GM18867 (cell line): Measurements from ENCODE around the gene CENPP.

Source experiments
- ATAC-seq: cut with Tn5 transposase; IDR thresholded peaks from one replicate; pipeline ENCODE4 v1.9.1; 2021; ENCODE audit warnings: mild to moderate bottlenecking, moderate library complexity; ENCODE audit not compliant: unreplicated experiment

Gene CENPP

DNA sequence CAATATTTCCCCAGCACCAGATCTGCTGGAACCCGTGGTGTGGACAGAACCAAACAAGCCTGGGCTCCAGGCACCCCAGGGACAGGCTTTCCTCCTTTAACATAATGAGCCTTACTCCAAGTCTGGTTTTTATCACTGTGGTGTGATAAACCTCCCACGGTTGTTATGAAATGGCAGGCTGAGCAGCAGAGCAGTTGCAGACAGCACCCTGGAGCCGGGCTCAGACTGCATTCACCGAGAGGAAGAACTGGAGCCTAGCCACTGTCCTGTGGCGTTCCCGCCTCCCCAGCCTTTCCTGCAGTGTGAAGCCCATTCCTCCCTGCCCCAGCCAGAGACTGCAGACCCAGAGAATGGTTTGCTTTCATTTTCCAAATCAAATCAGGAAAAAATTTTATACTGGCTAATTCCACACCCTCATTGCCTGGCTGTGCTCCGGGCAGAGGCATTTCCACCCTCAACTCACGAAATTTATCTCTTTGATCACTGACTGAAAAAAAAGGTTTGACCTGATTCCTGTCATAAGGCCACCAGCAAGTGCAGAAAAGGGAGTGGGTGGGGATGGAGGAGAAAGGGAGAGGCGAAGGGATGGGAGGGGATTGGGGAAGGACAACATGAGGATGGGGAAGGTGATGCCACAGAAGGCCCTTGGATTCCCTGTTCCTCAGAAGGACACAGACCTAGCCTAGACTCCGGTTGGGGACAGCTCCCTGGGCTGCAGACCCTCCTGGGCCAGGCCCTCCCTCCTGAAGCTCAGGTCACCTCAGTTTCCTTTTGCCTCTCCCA lies 325.3 kb downstream of the CENPP start:
- ATAC-seq = no peak

- ATAC-seq = no peak
Measured at GRCh38 chr9:92652461-92652860, 326.7 kb downstream of the CENPP start.

DNA sequence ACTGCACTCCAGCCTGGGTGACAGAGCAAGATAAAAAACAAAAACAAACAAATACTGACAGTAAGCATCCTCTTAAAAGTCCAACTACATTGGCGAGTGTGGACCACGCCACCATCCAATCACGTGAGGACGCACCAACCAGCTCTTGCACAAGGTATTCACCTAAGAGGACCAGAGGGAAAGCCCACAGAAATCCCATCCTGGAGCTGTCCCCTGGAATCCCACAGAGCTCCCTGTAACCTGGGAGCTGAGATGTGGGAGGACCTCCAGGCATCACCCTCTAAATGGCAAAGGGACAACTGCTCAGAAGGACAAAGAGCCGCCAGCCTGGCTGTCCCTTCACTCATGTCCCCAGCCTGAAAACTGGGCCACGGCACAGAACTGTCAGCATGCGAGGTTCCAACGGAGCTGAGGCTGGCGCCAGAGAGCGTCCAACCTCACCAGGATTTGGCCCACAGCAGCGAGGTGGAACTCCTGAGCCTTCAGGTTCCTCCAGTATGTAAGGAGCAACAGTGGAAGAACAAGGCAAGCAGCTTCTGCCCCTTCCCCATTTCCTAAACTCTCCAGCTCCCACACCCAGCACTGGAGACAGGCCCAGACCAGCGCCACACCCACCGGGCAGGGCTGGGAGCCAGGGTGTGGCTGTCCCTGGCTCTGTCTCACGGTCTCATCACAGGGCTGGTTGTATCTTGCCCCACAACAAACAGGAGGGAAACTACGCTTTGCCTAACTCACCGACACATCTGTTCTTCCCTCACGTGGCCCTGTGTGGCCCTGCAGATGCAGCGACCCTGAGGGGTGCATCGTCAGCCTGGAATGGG lies 328.9 kb downstream of the CENPP start:
- ATAC-seq = no peak

- no peak for ATAC-seq
Measured at GRCh38 chr9:92655366-92655765, 329.6 kb downstream of the CENPP start.

- ATAC-seq = no peak
Measured at GRCh38 chr9:92655896-92656536, 330.3 kb downstream of the CENPP start.

DNA sequence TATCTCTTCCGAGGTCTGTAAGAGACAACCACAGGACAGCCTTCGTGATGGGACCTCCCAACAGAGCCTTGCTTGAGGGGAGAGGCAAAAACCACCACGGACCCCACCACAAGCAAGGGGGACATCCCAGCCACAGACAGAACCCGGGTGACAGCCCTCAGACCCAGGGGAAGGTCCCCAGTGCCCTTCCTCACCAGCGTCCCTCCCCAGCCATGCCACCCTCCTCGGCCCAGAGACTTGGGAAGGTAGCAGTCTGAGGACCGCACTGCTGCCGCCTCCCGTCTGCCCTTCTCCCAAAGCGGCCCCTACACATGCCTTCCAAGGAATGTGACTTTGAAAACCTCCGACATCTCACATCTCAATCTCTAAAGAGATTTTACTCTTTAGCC lies 330.8 kb downstream of the CENPP start:
- no peak for ATAC-seq

- ATAC-seq = no peak
Measured at GRCh38 chr9:92657296-92658094, 331.7 kb downstream of the CENPP start.

GRCh38 chr9:92658176-92658575 lies 332.4 kb downstream of the CENPP start:
- no peak for ATAC-seq

GRCh38 chr9:92658611-92659010 lies 332.9 kb downstream of the CENPP start:
- no peak for ATAC-seq

GRCh38 chr9:92659601-92660000 lies 333.8 kb downstream of the CENPP start:
- no peak for ATAC-seq

DNA sequence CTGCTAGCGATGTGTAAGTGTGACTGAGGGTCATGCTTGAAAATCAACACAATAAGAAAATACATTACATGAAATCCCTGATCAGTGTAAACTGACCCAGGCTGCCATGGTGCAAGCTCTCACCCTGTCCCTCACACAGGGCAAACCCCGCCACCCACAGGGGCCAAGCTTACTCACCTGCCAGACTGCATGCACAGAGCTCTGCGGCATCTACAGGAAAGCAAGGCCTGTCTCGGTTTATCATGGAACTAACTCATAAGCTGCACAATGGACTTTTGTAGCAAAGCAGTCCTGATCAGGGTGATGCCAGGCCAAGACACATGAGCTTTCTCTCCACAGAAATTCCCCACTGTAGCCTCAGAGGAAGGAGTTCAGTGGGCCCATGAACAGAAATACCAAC lies 334.5 kb downstream of the CENPP start:
- ATAC-seq = no peak

DNA sequence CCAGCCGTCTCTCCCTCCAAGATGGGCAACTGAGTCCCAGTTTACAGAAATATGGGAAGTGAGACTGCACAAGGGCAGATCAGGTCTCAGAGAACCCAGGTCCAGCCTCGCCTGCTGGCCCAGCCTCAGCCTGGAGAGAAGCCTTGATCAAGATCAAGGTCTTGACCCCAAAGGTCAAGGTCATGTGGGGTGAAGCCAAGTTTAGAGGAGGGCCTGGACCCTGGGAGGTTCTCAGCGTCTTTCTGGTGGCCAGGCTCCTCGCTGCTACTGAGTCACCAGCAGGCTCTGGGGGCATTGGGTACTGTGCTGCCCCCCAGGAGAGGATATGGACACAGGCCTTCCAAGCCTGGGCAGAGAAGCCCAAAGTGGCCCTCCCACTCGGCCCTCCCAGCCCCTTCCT lies 335.4 kb downstream of the CENPP start:
- no peak for ATAC-seq

DNA sequence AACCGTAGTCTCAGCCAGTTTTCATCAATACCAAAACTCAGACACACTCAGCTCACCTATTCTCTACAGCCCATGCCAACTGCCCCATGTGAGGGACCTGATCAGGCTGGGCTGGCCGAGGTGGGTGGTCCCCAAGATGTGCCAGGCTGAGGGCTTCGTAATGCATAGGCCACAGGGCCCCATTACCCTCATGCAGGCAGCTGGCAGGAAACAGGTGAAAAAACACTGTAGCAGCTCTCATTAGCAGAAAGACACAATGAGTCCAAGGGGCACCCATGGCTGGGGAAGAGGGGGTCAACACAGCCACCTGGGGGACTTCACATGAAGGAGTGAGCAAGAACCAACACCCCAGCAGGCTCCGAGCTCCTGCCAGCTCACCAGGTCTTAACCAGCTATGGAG lies 336.0 kb downstream of the CENPP start:
- ATAC-seq = no peak

GRCh38 chr9:92663126-92663525 lies 337.4 kb downstream of the CENPP start:
- no peak for ATAC-seq

DNA sequence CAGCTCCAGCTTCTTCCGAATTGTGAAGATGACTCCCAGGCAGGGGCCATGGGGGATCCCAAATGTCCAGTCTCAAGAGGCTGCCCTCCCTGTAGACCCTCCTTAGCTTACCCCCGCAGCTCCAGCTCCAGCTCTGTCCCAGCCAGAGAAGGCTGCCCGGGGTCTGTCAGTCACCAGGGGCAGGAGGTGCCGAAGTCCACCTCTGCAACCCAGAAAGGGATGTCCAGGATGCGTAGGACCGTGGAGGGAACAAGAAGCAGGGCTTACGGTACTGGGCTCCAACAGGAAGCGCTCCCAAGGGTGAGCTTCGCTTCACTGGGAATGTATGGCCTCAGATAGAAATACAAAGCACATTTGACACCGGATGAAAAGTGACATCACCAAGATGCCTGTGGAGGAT lies 338.2 kb downstream of the CENPP start:
- no peak for ATAC-seq

- no peak for ATAC-seq
Measured at GRCh38 chr9:92664394-92665152, 338.8 kb downstream of the CENPP start.

DNA sequence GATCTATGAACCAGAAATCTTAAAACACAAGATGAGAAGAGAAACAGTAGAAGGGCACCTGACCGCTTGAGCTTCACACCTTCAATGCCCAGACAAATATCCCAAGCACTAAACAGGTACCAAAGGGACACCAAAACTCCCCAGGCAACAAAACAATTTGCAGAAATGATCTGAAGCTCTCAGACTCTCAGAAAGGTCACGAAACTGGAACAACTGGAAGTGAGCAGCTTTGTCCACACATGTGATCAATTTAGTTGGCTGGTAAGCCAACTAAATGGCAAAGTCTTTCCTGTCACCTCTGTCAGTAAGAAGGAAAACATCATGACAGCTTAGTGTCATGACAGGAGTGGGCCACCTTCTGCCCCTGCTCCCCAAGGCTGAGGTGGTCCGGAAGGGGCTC lies 340.1 kb downstream of the CENPP start:
- no peak for ATAC-seq

DNA sequence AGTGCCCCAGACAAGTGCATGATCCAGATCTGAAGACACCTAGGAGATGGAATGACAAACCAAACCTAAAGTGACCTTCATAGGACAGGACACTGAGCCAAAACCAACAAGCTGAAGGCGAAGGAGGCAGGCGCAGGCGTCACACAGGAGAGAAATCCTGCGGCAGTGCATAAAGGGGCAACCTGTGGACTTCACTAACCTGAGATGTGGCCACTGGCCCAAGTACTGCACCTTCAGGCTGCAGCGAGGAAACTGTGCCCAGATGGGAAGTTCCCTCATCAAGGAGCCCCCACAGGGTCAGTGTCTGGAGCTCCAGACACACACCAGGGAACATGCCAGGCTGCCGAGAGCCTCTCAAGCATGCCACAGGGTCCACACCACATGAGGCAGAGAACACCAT lies 340.5 kb downstream of the CENPP start:
- ATAC-seq = no peak

DNA sequence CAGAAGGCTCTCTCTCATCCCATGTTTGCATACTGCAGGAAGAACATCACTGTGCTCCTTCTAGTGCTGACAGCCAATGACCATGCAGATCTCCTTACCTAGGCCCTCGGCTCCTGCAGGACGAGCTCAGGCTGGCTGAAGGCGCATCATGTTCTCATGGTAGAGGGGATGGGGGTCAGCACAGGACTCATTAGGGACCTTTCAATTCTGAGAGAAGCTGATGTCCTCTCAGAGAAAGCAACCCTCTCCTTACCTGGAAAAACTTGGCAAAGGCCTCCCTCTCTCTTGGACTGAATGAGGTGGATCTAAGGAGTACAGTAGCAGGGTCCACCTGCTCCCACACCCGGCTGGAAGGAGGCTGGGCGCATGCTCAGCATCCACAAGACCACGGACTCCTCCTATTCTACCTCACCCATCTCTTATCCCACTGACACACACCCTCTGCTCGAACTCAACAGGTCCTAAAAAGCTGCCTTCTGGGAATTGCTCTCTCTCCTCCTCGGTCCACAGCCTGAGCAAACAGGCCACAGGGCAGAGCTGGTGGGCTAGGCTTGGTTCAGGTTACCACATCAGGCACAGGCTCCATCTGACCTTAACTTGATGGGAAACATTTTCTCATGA lies 341.3 kb downstream of the CENPP start:
- no peak for ATAC-seq
